Activated CD8-positive, alpha-beta memory T cell treated with anti-CD3 and anti-CD28 coated beads for 4 hours (primary cell): ENCODE data around the gene STAT3.

ENCODE experiments used
- DNase-seq, 2 donors: peaks; one replicate each; pipeline ENCODE4 v3.0.0-alpha.2; 2020; ENCODE audit warnings: low read depth in 2 of 2

Gene STAT3

GRCh38 chr17:42354956-42355843 is 33.0 kb downstream of the STAT3 start:
- DNase-seq, result no peak

GRCh38 chr17:42348104-42348503 is 40.1 kb downstream of the STAT3 start:
- no peak for DNase-seq

- no peak for DNase-seq
These were observed 40.6 kb downstream of the STAT3 start for GRCh38 chr17:42347606-42348005.

- no peak for DNase-seq
These were observed 41.0 kb downstream of the STAT3 start for GRCh38 chr17:42347198-42347597.

- no peak for DNase-seq
These were observed 41.8 kb downstream of the STAT3 start for GRCh38 chr17:42346481-42346880.

- no peak for DNase-seq
These were observed 42.7 kb downstream of the STAT3 start for GRCh38 chr17:42345396-42346073.

GRCh38 chr17:42342242-42343008 is 45.8 kb downstream of the STAT3 start:
- DNase-seq, result no peak

- DNase-seq, result no peak
These were observed 46.7 kb downstream of the STAT3 start for GRCh38 chr17:42341568-42341967.

- no peak for DNase-seq
These were observed 47.5 kb downstream of the STAT3 start for GRCh38 chr17:42340691-42341127.

- DNase-seq, result no peak
These were observed 49.0 kb downstream of the STAT3 start for GRCh38 chr17:42339221-42339620.

- DNase-seq, result no peak
These were observed 49.7 kb downstream of the STAT3 start for GRCh38 chr17:42338427-42338985.

GRCh38 chr17:42337442-42337841 is 50.8 kb downstream of the STAT3 start:
- peak in 1 of 2 donors; percentile 33 for DNase-seq

GRCh38 chr17:42334677-42335076 is 53.6 kb downstream of the STAT3 start:
- no peak for DNase-seq

- DNase-seq, result no peak
These were observed 55.2 kb downstream of the STAT3 start for GRCh38 chr17:42333053-42333452.

- no peak for DNase-seq
These were observed 58.9 kb downstream of the STAT3 start for GRCh38 chr17:42329025-42329976.

GRCh38 chr17:42325026-42325425 is 63.2 kb downstream of the STAT3 start:
- DNase-seq, result no peak

GRCh38 chr17:42323268-42323773 is 64.9 kb downstream of the STAT3 start:
- DNase-seq, result no peak

- peak; percentile 90 for DNase-seq
These were observed 65.6 kb downstream of the STAT3 start for GRCh38 chr17:42322382-42323267.

GRCh38 chr17:42321555-42321954 is 66.7 kb downstream of the STAT3 start:
- DNase-seq, result no peak
